GM10266 (cell line): Measurements from ENCODE around the gene HTR1A.

ENCODE experiments used
- DNase-seq: peaks from one replicate; pipeline ENCODE4 v3.0.0; 2012; ENCODE audit errors: extremely low spot score
- CTCF ChIP-seq: IDR thresholded peaks from 2 replicates; pipeline ENCODE4 v1.5.1; 2012; ENCODE audit warnings: mild to moderate bottlenecking, low read depth; ENCODE audit not compliant: control insufficient read depth, insufficient read depth; ENCODE audit errors: missing control alignments

Gene HTR1A

GRCh38 chr5:63961598-63962161 is 565 bp downstream of the HTR1A start:
- no peak for TF ChIP-seq CTCF
- no peak for DNase-seq

GRCh38 chr5:63961125-63961597 is 1.1 kb downstream of the HTR1A start:
- DNase-seq, result no peak
- no peak for TF ChIP-seq CTCF

GRCh38 chr5:63960646-63961045 is 1.6 kb downstream of the HTR1A start:
- no peak for DNase-seq
- TF ChIP-seq CTCF, result no peak

GRCh38 chr5:63959177-63959982 is 2.9 kb downstream of the HTR1A start:
- no peak for DNase-seq
- TF ChIP-seq CTCF, result no peak

GRCh38 chr5:63958654-63959053 is 3.6 kb downstream of the HTR1A start:
- no peak for TF ChIP-seq CTCF
- no peak for DNase-seq

- TF ChIP-seq CTCF, result no peak
Observed at GRCh38 chr5:63957617-63958016, 4.6 kb downstream of the HTR1A start.

GRCh38 chr5:63953217-63953616 is 9.0 kb downstream of the HTR1A start:
- DNase-seq, result no peak

More at GRCh38 chr5:63957617-63958016, 4.6 kb downstream of the HTR1A start:
- DNase-seq, result no peak

More at GRCh38 chr5:63953217-63953616, 9.0 kb downstream of the HTR1A start:
- no peak for TF ChIP-seq CTCF
